ES-I3 (cell line): Measurements from ENCODE around the gene DDAH1.

Experiments
- H3K36me3 ChIP-seq: 2 replicates; pipeline ENCODE4 v1.6.1; 2013; ENCODE audit warnings: mild to moderate bottlenecking, low read length, control low read depth, moderate library complexity; ENCODE audit not compliant: insufficient read depth
- H3K4me1 ChIP-seq: 2 replicates; pipeline ENCODE4 v1.6.1; 2013; ENCODE audit warnings: mild to moderate bottlenecking, control low read depth, low read length; ENCODE audit not compliant: insufficient read depth
- H3K9ac ChIP-seq: 2 replicates; pipeline ENCODE4 v1.6.1; 2013; ENCODE audit warnings: low read depth, mild to moderate bottlenecking, low read length, moderate library complexity
- H3K9me3 ChIP-seq: 2 replicates; pipeline ENCODE4 v1.6.1; 2013; ENCODE audit warnings: mild to moderate bottlenecking, low read length, moderate library complexity; ENCODE audit not compliant: control insufficient read depth, insufficient read depth

DDAH1 gene

GRCh38 chr1:85407746-85408377, 57.1 kb downstream of the DDAH1 start:
- Histone ChIP-seq H3K36me3 (no peaks in the 10 kb centered on the region), H3K9me3 (no peaks in the 10 kb centered on the region), H3K4me1 (peaks cover 26% of the 10 kb centered on the region), H3K9ac (no peak overlapping the region)

DNA sequence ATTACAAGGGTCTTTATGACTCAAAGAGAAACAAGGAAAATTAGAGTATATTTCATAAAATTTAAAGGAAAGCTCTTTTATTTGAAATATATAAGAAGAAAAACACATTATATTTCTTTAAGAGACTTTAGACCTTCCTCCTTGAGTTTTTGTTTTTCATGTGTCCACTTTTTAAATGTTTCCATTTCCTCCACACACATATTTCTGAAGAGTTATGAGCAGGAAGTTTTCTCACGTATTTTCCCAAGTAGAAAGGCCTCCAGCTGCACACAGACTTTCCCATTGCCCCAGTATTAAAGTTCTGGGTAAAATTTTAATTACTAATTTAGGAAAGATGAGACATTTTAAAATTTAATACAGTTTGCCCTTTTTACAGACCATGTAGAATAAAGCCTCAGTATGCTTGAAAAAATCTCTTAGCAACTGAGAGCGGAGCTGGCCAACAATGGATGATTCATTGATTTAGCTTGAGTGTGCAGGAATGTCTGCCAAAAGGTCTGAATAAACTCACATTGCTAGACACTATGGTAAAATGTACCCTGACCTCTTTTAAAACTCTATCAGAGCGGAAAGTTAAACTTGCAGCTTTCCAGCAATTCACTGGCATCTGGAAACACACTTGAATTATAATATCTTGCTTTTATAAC, 57.9 kb downstream of the DDAH1 start:
- Histone ChIP-seq H3K9me3 (no peaks in the 10 kb centered on the region), H3K36me3 (no peaks in the 10 kb centered on the region), H3K4me1 (peaks cover 23% of the 10 kb centered on the region), H3K9ac (no peak overlapping the region)

DNA sequence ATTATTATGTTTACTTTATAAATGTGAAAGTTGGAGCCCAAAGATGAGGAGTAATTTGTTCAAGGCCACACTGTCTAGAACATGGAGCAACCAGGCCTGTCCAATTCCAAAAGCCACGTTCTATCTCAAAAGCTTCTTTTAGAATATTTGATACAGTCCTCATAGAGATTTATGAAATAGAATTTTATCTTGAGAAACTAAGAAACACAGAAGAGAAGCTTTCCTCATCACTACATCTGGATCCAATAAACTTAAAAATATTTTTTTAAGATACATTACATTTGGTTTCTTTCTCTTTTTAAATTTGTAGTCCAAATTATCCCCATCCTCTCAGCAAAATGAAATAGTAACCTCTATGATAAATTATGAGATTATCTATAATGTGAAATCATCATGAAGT, 58.9 kb downstream of the DDAH1 start:
- no peak overlapping the region for H3K9ac ChIP-seq
- H3K9me3 ChIP-seq, result no peaks in the 10 kb centered on the region
- H3K36me3 ChIP-seq, result no peaks in the 10 kb centered on the region
- peaks cover 23% of the 10 kb centered on the region for H3K4me1 ChIP-seq

DNA sequence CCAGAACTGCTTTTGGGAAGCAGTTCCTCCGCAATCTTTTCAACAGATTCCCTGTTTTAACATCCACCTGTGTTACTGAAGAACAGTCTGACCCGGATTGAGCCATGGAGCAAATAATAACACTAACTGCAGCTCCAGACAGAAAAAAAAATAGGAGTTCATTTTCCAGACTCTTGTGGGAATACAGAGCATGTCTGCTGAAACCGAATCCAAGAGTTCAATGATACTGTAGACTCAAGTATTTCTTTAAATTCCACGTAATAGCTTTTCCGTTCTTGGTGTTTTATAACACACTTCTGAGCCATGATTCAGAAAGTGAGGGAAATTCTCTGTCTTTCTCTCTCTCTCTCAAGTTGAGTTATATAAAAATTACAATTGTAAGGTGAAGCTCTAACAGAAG, 60.6 kb downstream of the DDAH1 start:
- no peaks in the 10 kb centered on the region for H3K9me3 ChIP-seq
- H3K4me1 ChIP-seq, result peaks cover 28% of the 10 kb centered on the region
- no peak overlapping the region for H3K9ac ChIP-seq
- no peaks in the 10 kb centered on the region for H3K36me3 ChIP-seq

- Histone ChIP-seq H3K9me3 (no peaks in the 10 kb centered on the region), H3K4me1 (peaks cover 25% of the 10 kb centered on the region; the same call in 1 of the 2 replicates), H3K36me3 (no peaks in the 10 kb centered on the region), H3K9ac (no peak overlapping the region)
Observed at GRCh38 chr1:85398391-85399064, 66.4 kb downstream of the DDAH1 start.

DNA sequence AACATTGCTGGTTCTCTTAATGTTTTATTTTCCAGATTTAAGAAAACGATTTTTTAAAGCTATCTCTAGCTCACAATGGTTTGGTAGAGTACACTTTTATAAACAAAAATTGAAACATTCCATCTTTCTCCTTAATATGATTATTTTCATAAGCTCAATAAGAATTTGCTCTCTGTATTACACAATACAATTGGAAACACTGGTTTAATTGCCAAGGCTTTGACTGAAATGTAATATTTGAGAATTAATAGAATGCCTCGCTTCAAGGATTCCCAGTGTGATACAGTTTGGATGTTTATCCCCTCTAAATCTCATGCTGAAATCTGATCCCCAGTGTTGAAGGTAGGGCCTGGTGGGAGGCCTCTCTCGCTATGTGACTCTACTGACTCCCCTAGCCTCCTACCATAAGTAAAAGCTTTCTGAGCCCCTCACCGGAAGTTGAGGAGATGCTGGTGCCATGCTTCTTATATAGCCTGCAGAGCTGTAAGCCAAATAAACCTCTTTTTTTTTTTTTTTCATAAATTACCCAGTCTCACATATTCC, 67.4 kb downstream of the DDAH1 start:
- H3K36me3 ChIP-seq, result no peaks in the 10 kb centered on the region
- H3K9me3 ChIP-seq, result no peaks in the 10 kb centered on the region
- peaks cover 31% of the 10 kb centered on the region; the same call in 1 of the 2 replicates for H3K4me1 ChIP-seq
- H3K9ac ChIP-seq, result no peak overlapping the region

DNA sequence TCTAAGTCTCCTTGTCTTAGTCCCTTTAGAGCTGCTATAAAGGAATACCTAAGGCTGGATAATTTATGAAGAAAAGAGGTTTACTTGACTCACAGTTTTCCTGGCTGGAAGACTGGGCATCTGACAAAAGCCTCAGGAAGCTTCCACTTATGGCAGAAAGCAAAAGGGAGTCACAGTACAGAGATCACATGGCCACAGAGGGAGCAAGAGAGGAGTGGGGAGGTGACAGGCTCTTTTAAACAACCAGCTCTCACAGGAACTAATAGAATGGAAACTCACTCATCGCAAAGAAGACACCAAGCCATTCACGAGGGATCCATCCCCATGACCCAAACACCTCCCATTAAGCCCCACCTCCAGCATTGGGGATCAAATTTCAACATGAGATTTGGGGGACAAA, 68.8 kb downstream of the DDAH1 start:
- peaks cover 31% of the 10 kb centered on the region; the same call in 1 of the 2 replicates for H3K4me1 ChIP-seq
- H3K9ac ChIP-seq, result no peak overlapping the region
- H3K9me3 ChIP-seq, result no peaks in the 10 kb centered on the region
- no peaks in the 10 kb centered on the region for H3K36me3 ChIP-seq

DNA sequence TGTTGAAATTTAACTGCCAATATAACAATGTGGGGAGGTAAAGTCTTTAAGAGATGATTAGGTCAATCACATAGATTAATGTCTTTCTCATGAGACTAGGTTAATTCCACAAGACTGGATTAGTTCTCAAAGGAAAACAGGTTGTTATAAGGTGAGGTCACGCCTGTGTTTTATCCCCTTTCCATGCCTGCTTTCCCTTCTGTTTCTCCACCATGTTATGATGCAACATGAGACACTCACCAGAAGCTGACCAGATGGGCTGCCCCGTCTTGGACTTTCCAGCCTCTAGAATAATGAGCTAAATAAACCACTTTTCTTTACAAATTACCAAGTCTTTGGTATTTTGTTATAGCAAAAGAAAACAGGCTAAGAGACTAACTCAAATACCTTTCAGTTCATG, 70.8 kb downstream of the DDAH1 start:
- Histone ChIP-seq H3K36me3 (no peaks in the 10 kb centered on the region), H3K4me1 (peaks cover 26% of the 10 kb centered on the region; the same call in 1 of the 2 replicates), H3K9ac (no peak overlapping the region), H3K9me3 (peaks cover 5% of the 10 kb centered on the region; the same call in 1 of the 2 replicates)

DNA sequence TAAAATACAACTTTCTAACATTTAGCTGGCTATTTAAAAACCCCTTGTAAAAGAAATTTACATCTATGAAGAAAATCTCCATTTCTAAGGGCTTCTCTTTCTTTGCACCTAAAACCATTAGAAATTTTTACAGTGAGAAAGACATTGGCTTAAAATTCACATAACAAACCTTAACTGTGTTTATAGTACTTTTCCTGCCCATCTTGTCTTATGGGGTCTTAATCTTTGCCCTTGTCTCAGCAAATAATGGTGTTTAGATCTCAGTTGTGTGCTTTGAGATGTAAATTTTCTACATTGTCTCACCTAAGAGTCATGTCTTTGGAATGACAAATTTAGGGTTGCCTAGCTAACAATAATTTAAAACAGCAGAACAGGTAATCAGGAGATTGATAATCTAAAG, 71.5 kb downstream of the DDAH1 start:
- peaks cover 26% of the 10 kb centered on the region; the same call in 1 of the 2 replicates for H3K4me1 ChIP-seq
- H3K9ac ChIP-seq, result no peak overlapping the region
- peaks cover 5% of the 10 kb centered on the region; the same call in 1 of the 2 replicates for H3K9me3 ChIP-seq
- H3K36me3 ChIP-seq, result no peaks in the 10 kb centered on the region

DNA sequence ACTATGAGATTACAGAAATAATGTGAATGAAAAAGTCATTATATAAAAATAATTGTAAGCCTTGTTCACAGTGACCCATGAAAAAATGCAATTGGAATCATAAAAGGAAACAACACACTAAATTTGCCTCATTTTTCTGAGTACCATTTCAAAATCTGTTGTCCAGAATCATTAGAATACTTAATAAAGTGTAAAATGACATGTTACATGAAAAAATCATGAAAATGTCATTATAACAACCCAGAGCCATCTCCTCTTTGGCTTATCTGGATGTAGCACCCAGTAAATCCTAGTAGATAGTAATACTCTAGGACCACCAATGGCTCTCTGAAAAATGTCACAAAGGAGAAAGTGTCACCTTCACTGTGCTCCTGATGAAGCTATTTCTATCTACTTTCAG, 76.5 kb downstream of the DDAH1 start:
- Histone ChIP-seq H3K9ac (no peak overlapping the region), H3K36me3 (no peaks in the 10 kb centered on the region), H3K9me3 (peaks cover 8% of the 10 kb centered on the region; the same call in 1 of the 2 replicates), H3K4me1 (peaks cover 6% of the 10 kb centered on the region; the same call in 1 of the 2 replicates)

GRCh38 chr1:85387781-85388180, 77.2 kb downstream of the DDAH1 start:
- Histone ChIP-seq H3K4me1 (peaks cover 2% of the 10 kb centered on the region; the same call in 1 of the 2 replicates), H3K9ac (no peak overlapping the region), H3K36me3 (no peaks in the 10 kb centered on the region), H3K9me3 (peaks cover 8% of the 10 kb centered on the region; the same call in 1 of the 2 replicates)

GRCh38 chr1:85386068-85386722, 78.8 kb downstream of the DDAH1 start:
- Histone ChIP-seq H3K4me1 (no peaks in the 10 kb centered on the region), H3K36me3 (no peaks in the 10 kb centered on the region), H3K9ac (no peak overlapping the region), H3K9me3 (peaks cover 10% of the 10 kb centered on the region; the same call in 1 of the 2 replicates)

- H3K4me1 ChIP-seq, result peaks cover 6% of the 10 kb centered on the region; the same call in 1 of the 2 replicates
- no peak overlapping the region for H3K9ac ChIP-seq
- H3K36me3 ChIP-seq, result no peaks in the 10 kb centered on the region
- H3K9me3 ChIP-seq, result 0 out of 2 replicates have a peak, but pooled peaks cover 2% of the 10 kb centered on the region
Observed at GRCh38 chr1:85379203-85380136, 85.5 kb downstream of the DDAH1 start.
